GM12878 (cell line): ENCODE results near the gene AMOTL1. TPM values are rescaled to one million over a fixed set of nuclear protein-coding genes. Genes with fewer than 3 reads are reported as not detected.

Experiments used
- EP300 ChIP-seq, 2 experiments: fragments of 150-350 bp in 1 of 2; IDR thresholded peaks; 2 replicates each; pipeline ENCODE4 v1.6.1; 2011 to 2012; ENCODE audit warnings: low read depth in 2 of 2, low read length in 2 of 2, borderline replicate concordance in 1 of 2, improper control_type of control experiment in 1 of 2, inconsistent platforms in 1 of 2; ENCODE audit not compliant: control insufficient read depth in 1 of 2
- IRF4 ChIP-seq: IDR thresholded peaks from 2 replicates; pipeline ENCODE4 v1.6.1; 2011; ENCODE audit warnings: low read depth, low read length
- JUNB ChIP-seq: IDR thresholded peaks from 2 replicates; pipeline ENCODE4 v1.6.1; 2016; ENCODE audit warnings: antibody characterized with exemption, mild to moderate bottlenecking
- MXI1 ChIP-seq: fragments of 150-350 bp; IDR thresholded peaks from 2 replicates; pipeline ENCODE4 v1.6.1; 2011; ENCODE audit warnings: low read depth, mild to moderate bottlenecking, inconsistent platforms, low read length, improper control_type of control experiment
- MYC ChIP-seq: IDR thresholded peaks from 2 replicates; pipeline ENCODE4 v1.6.1; 2011; ENCODE audit warnings: mild to moderate bottlenecking, low read length, moderate library complexity, inconsistent platforms; ENCODE audit not compliant: insufficient read depth, insufficient replicate concordance, insufficient read length, severe bottlenecking
- NFYA ChIP-seq: IDR thresholded peaks from 2 replicates; pipeline ENCODE4 v1.6.1; 2011; ENCODE audit warnings: low read depth, mild to moderate bottlenecking, low read length, improper control_type of control experiment, borderline replicate concordance
- REST ChIP-seq: IDR thresholded peaks from 2 replicates; pipeline ENCODE4 v1.6.1; 2012; ENCODE audit warnings: mild to moderate bottlenecking, low read depth, low read length
- SUZ12 ChIP-seq: fragments of 200-600 bp; sonication (generic); IDR thresholded peaks from one replicate; pipeline ENCODE4 v1.6.1; 2018; ENCODE audit warnings: antibody characterized with exemption, mild to moderate bottlenecking; ENCODE audit not compliant: unreplicated experiment
- ZBTB11 ChIP-seq: fragments of 450-650 bp; formaldehyde crosslinking; IDR thresholded peaks from 2 replicates; pipeline ENCODE4 v1.5.0; 2022; ENCODE audit warnings: mild to moderate bottlenecking, missing genetic modification characterization
- ZNF217 ChIP-seq: fragments of 450-650 bp; IDR thresholded peaks from 2 replicates; pipeline ENCODE4 v1.6.1; 2017; ENCODE audit warnings: antibody characterized with exemption, mild to moderate bottlenecking
- polyA plus RNA-seq, 11 experiments: library from polyadenylated mRNA; depleted of rRNA in 4 of 11; unstranded in 6 of 11; stranded (reverse) in 5 of 11; fragments of >200 nt; fragmentation: Nextera tagmentation in 4 of 11; fragmentation: Illumina TruSeq in 1 of 11; extraction: Ambion mirVana in 4 of 11; extraction: Trizol in 1 of 11; gene quantifications; 1 replicate in 1 of 11; 2 replicates in 10 of 11; pipeline versions ENCODE4 v1.2.1 to v1.2.3, GENCODE V29; 2011 to 2016; ENCODE audit warnings: inconsistent platforms in 2 of 11, missing spikeins in 2 of 11, low read depth in 1 of 11
- total RNA-seq, 4 experiments: library from RNA; depleted of rRNA in 3 of 4; stranded (reverse); fragments of >200 nt in 3 of 4; fragmentation: Illumina TruSeq in 1 of 4; extraction: Trizol in 1 of 4; gene quantifications; 2 replicates each; pipeline versions ENCODE4 v1.2.1 to v1.2.3, GENCODE V29; 2013 to 2021

AMOTL1 gene
- total and polyA plus RNA-seq, 10 of the 15 experiments (the other 5 are each of a cell fraction or from before 2014, with no cell fraction given), result under 0.01 to 0.41 (median 0.01) TPM; not detected in 7

GRCh38 chr11:94788396-94788795, 20.2 kb downstream of the AMOTL1 start (continued):
- TF ChIP-seq REST (no peak), ZNF217 (no peak), SUZ12 (no peak), NFYA (no peak), IRF4 (no peak), EP300 (IDR thresholded peaks at IDR 0.05; ENCODE audit: borderline replicate concordance in 1 of 2, control insufficient read depth in 1 of 2, low read depth in 2 of 2, low read length in 2 of 2) (no peak), ZBTB11 (CRISPR knock-in tag) (no peak), MXI1 (no peak), JUNB (no peak), MYC (no peak)
